Mesenchymal stem cell (in vitro differentiated cells and primary cell): ENCODE data around the gene IMMP2L. TPM values are rescaled to one million over a fixed set of nuclear protein-coding genes. Genes with fewer than 3 reads are reported as not detected.

Experiments used
- DNase-seq: peaks from one replicate; pipeline ENCODE4 v3.0.0-alpha.2; 2013
- H2AFZ ChIP-seq: one replicate; pipeline ENCODE4 v1.6.1; 2013; ENCODE audit warnings: low read depth, mild to moderate bottlenecking, control low read depth, inconsistent platforms, low read length, moderate library complexity
- H2AK5ac ChIP-seq: 2 replicates; pipeline ENCODE4 v1.6.1; 2013; ENCODE audit warnings: low read length, moderate library complexity, mild to moderate bottlenecking, inconsistent platforms; ENCODE audit not compliant: severe bottlenecking
- H2BK120ac ChIP-seq: one replicate; pipeline ENCODE4 v1.6.1; 2013; ENCODE audit warnings: low read depth, mild to moderate bottlenecking, inconsistent platforms, low read length, moderate library complexity
- H2BK12ac ChIP-seq, 2 experiments: one replicate each; pipeline ENCODE4 v1.6.1; 2013; ENCODE audit warnings: inconsistent platforms in 2 of 2, low read length in 2 of 2, mild to moderate bottlenecking in 2 of 2, moderate library complexity in 2 of 2, control low read depth in 1 of 2
- H2BK15ac ChIP-seq: one replicate; pipeline ENCODE4 v1.6.1; 2013; ENCODE audit warnings: mild to moderate bottlenecking, low read depth, inconsistent platforms; ENCODE audit not compliant: poor library complexity, severe bottlenecking
- H2BK5ac ChIP-seq: 2 replicates; pipeline ENCODE4 v1.6.1; 2013; ENCODE audit warnings: low read depth, mild to moderate bottlenecking, low read length, control low read depth, inconsistent platforms; ENCODE audit not compliant: poor library complexity, severe bottlenecking
- H3K14ac ChIP-seq, 2 experiments: one replicate each; pipeline ENCODE4 v1.6.1; 2013; ENCODE audit warnings: inconsistent platforms in 2 of 2, low read length in 2 of 2, control low read depth in 1 of 2, mild to moderate bottlenecking in 1 of 2, moderate library complexity in 1 of 2
- H3K18ac ChIP-seq, 2 experiments: one replicate each; pipeline ENCODE4 v1.6.1; 2013; ENCODE audit warnings: inconsistent platforms in 2 of 2, low read length in 2 of 2, control low read depth in 1 of 2, low read depth in 1 of 2, mild to moderate bottlenecking in 1 of 2
- H3K23ac ChIP-seq, 2 experiments: one replicate each; pipeline ENCODE4 v1.6.1; 2013; ENCODE audit warnings: inconsistent platforms in 2 of 2, low read length in 2 of 2, mild to moderate bottlenecking in 2 of 2, moderate library complexity in 2 of 2, control low read depth in 1 of 2
- H3K27ac ChIP-seq: 2 replicates; pipeline ENCODE4 v1.5.1; 2013; ENCODE audit warnings: mild to moderate bottlenecking, moderate library complexity, low read length, control low read depth, inconsistent platforms; ENCODE audit not compliant: poor library complexity, severe bottlenecking
- H3K27me3 ChIP-seq, 2 experiments: 2 replicates each; pipeline versions ENCODE4 v1.6.1 to v1.7.0; 2013; ENCODE audit warnings: low read length in 2 of 2, mild to moderate bottlenecking in 2 of 2, moderate library complexity in 2 of 2, control low read depth in 1 of 2, inconsistent platforms in 1 of 2; ENCODE audit not compliant: control insufficient read depth in 1 of 2, insufficient read depth in 1 of 2
- H3K36me3 ChIP-seq, 2 experiments: 2 replicates each; pipeline versions ENCODE4 v1.6.1 to v1.7.0; 2013; ENCODE audit warnings: low read length in 2 of 2, control low read depth in 1 of 2, inconsistent platforms in 1 of 2, low read depth in 1 of 2, mild to moderate bottlenecking in 1 of 2; ENCODE audit not compliant: insufficient read depth in 2 of 2, control insufficient read depth in 1 of 2
- H3K4ac ChIP-seq, 2 experiments: one replicate each; pipeline ENCODE4 v1.6.1; 2013; ENCODE audit warnings: inconsistent platforms in 2 of 2, low read length in 2 of 2, mild to moderate bottlenecking in 2 of 2, moderate library complexity in 2 of 2, control low read depth in 1 of 2, low read depth in 1 of 2
- H3K4me1 ChIP-seq: 2 replicates; pipeline ENCODE4 v1.6.1; 2013; ENCODE audit warnings: low read depth, low read length, control low read depth; ENCODE audit not compliant: control insufficient read depth, insufficient read depth
- H3K4me2 ChIP-seq: 2 replicates; pipeline ENCODE4 v1.6.1; 2013; ENCODE audit warnings: low read length, mild to moderate bottlenecking, inconsistent platforms; ENCODE audit not compliant: poor library complexity, severe bottlenecking
- H3K4me3 ChIP-seq, 2 experiments: 2 replicates each; pipeline versions ENCODE4 v1.5.1 to v1.7.0; 2013; ENCODE audit warnings: low read length in 2 of 2, mild to moderate bottlenecking in 2 of 2, control low read depth in 1 of 2, low read depth in 1 of 2; ENCODE audit not compliant: insufficient read depth in 1 of 2
- H3K79me1 ChIP-seq: replicated peaks from 2 replicates; pipeline ENCODE4 v1.6.1; 2013; ENCODE audit warnings: mild to moderate bottlenecking, control low read depth, low read length, inconsistent platforms; ENCODE audit not compliant: poor library complexity, severe bottlenecking
- H3K9ac ChIP-seq: 2 replicates; pipeline ENCODE4 v1.7.0; 2013; ENCODE audit warnings: mild to moderate bottlenecking, low read length, moderate library complexity
- H3K9me3 ChIP-seq: 2 replicates; pipeline ENCODE4 v1.7.0; 2013; ENCODE audit warnings: mild to moderate bottlenecking, low read length; ENCODE audit not compliant: control insufficient read depth
- H4K8ac ChIP-seq: one replicate; pipeline ENCODE4 v1.6.1; 2013; ENCODE audit warnings: inconsistent platforms, mild to moderate bottlenecking, low read length, moderate library complexity
- H4K91ac ChIP-seq: one replicate; pipeline ENCODE4 v1.6.1; 2013; ENCODE audit warnings: mild to moderate bottlenecking, low read length, inconsistent platforms
- WGBS: methylation state at CpG from one replicate; pipeline ENCODE4 v1.1.7; 2013; ENCODE audit warnings: mixed read lengths; 5-methylcytosine and 5-hydroxymethylcytosine counted together
- small RNA-seq: library from polyadenylated mRNA; stranded (forward); fragments of <200 nt; extraction: miRNeasy Mini kit (QIAGEN cat#:217004); gene quantifications from one replicate; pipeline ENCODE3, GENCODE V24; 2013; ENCODE audit warnings: low read depth

Gene IMMP2L

GRCh38 chr7:110621289-110621688 is 941.0 kb downstream of the IMMP2L start:
- Histone ChIP-seq H2AK5ac (no peak overlapping the region), H3K4me2 (no peak overlapping the region), H2AFZ (no peak overlapping the region), H2BK5ac (no peak overlapping the region), H3K79me1 (no peaks in the 10 kb centered on the region), H2BK12ac (no peak overlapping the region), H3K27ac (no peak overlapping the region), H4K8ac (no peak overlapping the region), H3K9me3 (peaks cover 5% of the 10 kb centered on the region), H3K36me3 (no peaks in the 10 kb centered on the region), H3K9ac (no peak overlapping the region), H3K14ac (no peak overlapping the region), H3K18ac (no peak overlapping the region), H2BK120ac (no peak overlapping the region), H3K27me3 (no peaks in the 10 kb centered on the region), H3K4me3 (no peak overlapping the region), H2BK15ac (no peak overlapping the region), H4K91ac (no peak overlapping the region), H3K23ac (no peak overlapping the region), H3K4ac (no peak overlapping the region), H3K4me1 (no peaks in the 10 kb centered on the region)
- 66% methylated on average over 2 of the region's 2 CpGs for WGBS
- DNase-seq = no peak

GRCh38 chr7:110620110-110620735 is 942.1 kb downstream of the IMMP2L start:
- no peak overlapping the region for H2BK5ac ChIP-seq
- WGBS = 89% methylated on average over 6 of the region's 7 CpGs

More at GRCh38 chr7:110620110-110620735, 942.1 kb downstream of the IMMP2L start:
- no peaks in the 10 kb centered on the region for H3K36me3 ChIP-seq
- no peak overlapping the region for H3K4me2 ChIP-seq
- no peak overlapping the region for H3K23ac ChIP-seq
- no peak overlapping the region for H4K8ac ChIP-seq
- no peak overlapping the region for H3K4me3 ChIP-seq
- no peak overlapping the region for H3K18ac ChIP-seq
- DNase-seq = no peak
- H4K91ac ChIP-seq = no peak overlapping the region
- no peak overlapping the region for H3K14ac ChIP-seq
- no peaks in the 10 kb centered on the region for H3K4me1 ChIP-seq
- H3K9me3 ChIP-seq = peaks cover 5% of the 10 kb centered on the region
- H3K27me3 ChIP-seq = no peaks in the 10 kb centered on the region
- H3K4ac ChIP-seq = no peak overlapping the region
- no peak overlapping the region for H2BK120ac ChIP-seq
- H2AFZ ChIP-seq = no peak overlapping the region
- no peak overlapping the region for H2BK15ac ChIP-seq
- no peak overlapping the region for H3K9ac ChIP-seq
- H2BK12ac ChIP-seq = no peak overlapping the region
- no peak overlapping the region for H2AK5ac ChIP-seq
- no peak overlapping the region for H3K27ac ChIP-seq
- no peaks in the 10 kb centered on the region for H3K79me1 ChIP-seq

Small RNA genes lying within 50 kb of the gene (small RNA-seq; reads per million reads assigned to genes)
- not detected for gene AC003989.2
